Hepatocyte (in vitro differentiated cells): ENCODE results near the gene ARCN1. TPM values are rescaled to one million over a fixed set of nuclear protein-coding genes. Genes with fewer than 3 reads are reported as not detected.

Experiments
- DNase-seq: peaks from one replicate; pipeline ENCODE4 v3.0.0-alpha.2; 2016; ENCODE audit warnings: low spot score
- H2AFZ ChIP-seq: fragments of 200-600 bp; sonication (generic); 2 replicates; pipeline ENCODE4 v1.6.0; 2016; ENCODE audit warnings: antibody characterized with exemption, mild to moderate bottlenecking
- H3K27ac ChIP-seq: fragments of 200-600 bp; sonication (generic); 2 replicates; pipeline ENCODE4 v1.5.1; 2016; ENCODE audit warnings: mild to moderate bottlenecking
- H3K27me3 ChIP-seq: fragments of 200-600 bp; sonication (generic); 2 replicates; pipeline ENCODE4 v1.6.1; 2016
- H3K36me3 ChIP-seq: fragments of 200-600 bp; sonication (generic); replicated peaks from 2 replicates; pipeline ENCODE4 v1.5.1; 2016; ENCODE audit warnings: low read depth; ENCODE audit not compliant: insufficient read depth
- H3K4me1 ChIP-seq: fragments of 200-600 bp; sonication (generic); 2 replicates; pipeline ENCODE4 v1.5.1; 2016; ENCODE audit warnings: mild to moderate bottlenecking, moderate library complexity; ENCODE audit not compliant: insufficient read depth
- H3K4me2 ChIP-seq: fragments of 200-600 bp; sonication (generic); 2 replicates; pipeline ENCODE4 v1.6.0; 2016
- H3K4me3 ChIP-seq: fragments of 200-600 bp; sonication (generic); 2 replicates; pipeline ENCODE4 v1.5.1; 2016; ENCODE audit warnings: mild to moderate bottlenecking
- H3K79me2 ChIP-seq: fragments of 200-600 bp; sonication (generic); 2 replicates; pipeline ENCODE4 v1.6.0; 2017; ENCODE audit warnings: mild to moderate bottlenecking
- H3K9me2 ChIP-seq: fragments of 200-600 bp; sonication (generic); replicated peaks from 2 replicates; pipeline ENCODE4 v1.6.0; 2017; ENCODE audit warnings: mild to moderate bottlenecking; ENCODE audit not compliant: insufficient read depth
- H3K9me3 ChIP-seq: fragments of 200-600 bp; sonication (generic); 2 replicates; pipeline ENCODE4 v1.5.1; 2016; ENCODE audit warnings: low read depth, mild to moderate bottlenecking
- H4K20me1 ChIP-seq: fragments of 200-600 bp; sonication (generic); 2 replicates; pipeline ENCODE4 v1.6.0; 2016; ENCODE audit warnings: mild to moderate bottlenecking; ENCODE audit not compliant: insufficient read depth, poor library complexity, severe bottlenecking
- EZH2 ChIP-seq: fragments of 200-600 bp; sonication (generic); IDR thresholded peaks from 2 replicates; pipeline ENCODE4 v1.6.1; 2016; ENCODE audit warnings: antibody characterized with exemption, mild to moderate bottlenecking, borderline replicate concordance
- EZH2phosphoT487 ChIP-seq: fragments of 200-600 bp; sonication (generic); IDR thresholded peaks from one replicate; pipeline ENCODE4 v1.6.1; 2018; ENCODE audit warnings: antibody characterized with exemption, mild to moderate bottlenecking, low read depth, moderate library complexity; ENCODE audit not compliant: unreplicated experiment, severe bottlenecking
- WGBS: methylation state at CpG from one replicate; pipeline ENCODE4 v1.1.6; 2016; ENCODE audit warnings: low lambda C conversion rate; ENCODE audit errors: missing lambda C conversion rate; 5-methylcytosine and 5-hydroxymethylcytosine counted together
- polyA plus RNA-seq: library from polyadenylated mRNA; unstranded; fragments of >200 nt; fragmentation: Nextera tagmentation; extraction: Ambion mirVana; gene quantifications from 2 replicates; pipeline ENCODE4 v1.2.1, GENCODE V29; 2016
- total RNA-seq: library from RNA; depleted of rRNA; stranded (reverse); fragments of >200 nt; gene quantifications from 2 replicates; pipeline ENCODE4 v1.2.3, GENCODE V29; 2014
- TF ChIP-seq, protein P1 (sequence below): fragments of 200-600 bp; sonication (generic); IDR thresholded peaks from 2 replicates; pipeline ENCODE4 v1.5.1; 2016; ENCODE audit warnings: antibody characterized with exemption, mild to moderate bottlenecking; ENCODE audit not compliant: poor library complexity

Gene ARCN1
- total and polyA plus RNA-seq, 2 experiments from 2014 or later = 166 to 190 TPM

DNA sequence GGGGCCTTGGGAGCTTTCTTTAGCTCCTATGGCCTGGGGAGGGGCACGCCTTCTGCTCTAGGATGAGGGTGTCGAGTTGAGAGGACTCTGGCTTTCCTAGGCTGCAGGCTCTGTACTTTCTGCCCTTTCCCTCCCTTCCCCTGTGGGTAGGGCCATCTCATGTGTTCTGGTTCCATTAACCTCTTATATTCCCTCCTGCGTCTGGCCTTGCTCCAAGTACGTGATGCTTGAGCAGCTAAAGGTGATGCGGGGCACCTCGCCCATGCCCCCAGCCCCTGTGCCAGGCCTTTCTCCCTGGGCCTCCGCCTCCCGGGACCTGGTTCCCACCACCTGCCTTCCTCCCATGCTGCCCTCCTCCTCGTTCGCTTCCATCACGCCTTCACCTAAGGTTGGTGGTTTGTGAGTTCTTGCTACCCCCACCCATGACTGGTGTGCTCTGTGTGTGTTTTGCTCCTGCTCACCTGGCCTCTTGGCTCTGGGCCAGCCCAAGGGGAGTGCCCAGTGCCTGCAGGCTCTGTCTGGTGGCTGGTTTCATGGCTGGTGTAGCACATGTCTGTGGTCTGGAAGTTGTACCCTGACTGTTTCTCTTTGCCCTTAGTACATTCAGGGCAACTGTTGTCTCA lies 69.3 kb downstream of the ARCN1 start:
- Histone ChIP-seq H2AFZ (no peak overlapping the region), H3K36me3 (no peaks in the 10 kb centered on the region), H3K9me2 (no peaks in the 10 kb centered on the region), H3K79me2 (no peaks in the 10 kb centered on the region), H3K4me3 (no peak overlapping the region), H3K4me1 (peaks cover 9% of the 10 kb centered on the region), H3K4me2 (no peak overlapping the region), H3K27me3 (no peaks in the 10 kb centered on the region), H4K20me1 (no peaks in the 10 kb centered on the region), H3K27ac (no peak overlapping the region), H3K9me3 (no peaks in the 10 kb centered on the region)
- no peak for TF ChIP-seq EZH2
- TF ChIP-seq, protein P1, sequence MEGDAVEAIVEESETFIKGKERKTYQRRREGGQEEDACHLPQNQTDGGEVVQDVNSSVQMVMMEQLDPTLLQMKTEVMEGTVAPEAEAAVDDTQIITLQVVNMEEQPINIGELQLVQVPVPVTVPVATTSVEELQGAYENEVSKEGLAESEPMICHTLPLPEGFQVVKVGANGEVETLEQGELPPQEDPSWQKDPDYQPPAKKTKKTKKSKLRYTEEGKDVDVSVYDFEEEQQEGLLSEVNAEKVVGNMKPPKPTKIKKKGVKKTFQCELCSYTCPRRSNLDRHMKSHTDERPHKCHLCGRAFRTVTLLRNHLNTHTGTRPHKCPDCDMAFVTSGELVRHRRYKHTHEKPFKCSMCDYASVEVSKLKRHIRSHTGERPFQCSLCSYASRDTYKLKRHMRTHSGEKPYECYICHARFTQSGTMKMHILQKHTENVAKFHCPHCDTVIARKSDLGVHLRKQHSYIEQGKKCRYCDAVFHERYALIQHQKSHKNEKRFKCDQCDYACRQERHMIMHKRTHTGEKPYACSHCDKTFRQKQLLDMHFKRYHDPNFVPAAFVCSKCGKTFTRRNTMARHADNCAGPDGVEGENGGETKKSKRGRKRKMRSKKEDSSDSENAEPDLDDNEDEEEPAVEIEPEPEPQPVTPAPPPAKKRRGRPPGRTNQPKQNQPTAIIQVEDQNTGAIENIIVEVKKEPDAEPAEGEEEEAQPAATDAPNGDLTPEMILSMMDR = no peak
- no peak for TF ChIP-seq EZH2phosphoT487
- 89% methylated on average over 11 of the region's 11 CpGs for WGBS
- peak; percentile 68 for DNase-seq

DNA sequence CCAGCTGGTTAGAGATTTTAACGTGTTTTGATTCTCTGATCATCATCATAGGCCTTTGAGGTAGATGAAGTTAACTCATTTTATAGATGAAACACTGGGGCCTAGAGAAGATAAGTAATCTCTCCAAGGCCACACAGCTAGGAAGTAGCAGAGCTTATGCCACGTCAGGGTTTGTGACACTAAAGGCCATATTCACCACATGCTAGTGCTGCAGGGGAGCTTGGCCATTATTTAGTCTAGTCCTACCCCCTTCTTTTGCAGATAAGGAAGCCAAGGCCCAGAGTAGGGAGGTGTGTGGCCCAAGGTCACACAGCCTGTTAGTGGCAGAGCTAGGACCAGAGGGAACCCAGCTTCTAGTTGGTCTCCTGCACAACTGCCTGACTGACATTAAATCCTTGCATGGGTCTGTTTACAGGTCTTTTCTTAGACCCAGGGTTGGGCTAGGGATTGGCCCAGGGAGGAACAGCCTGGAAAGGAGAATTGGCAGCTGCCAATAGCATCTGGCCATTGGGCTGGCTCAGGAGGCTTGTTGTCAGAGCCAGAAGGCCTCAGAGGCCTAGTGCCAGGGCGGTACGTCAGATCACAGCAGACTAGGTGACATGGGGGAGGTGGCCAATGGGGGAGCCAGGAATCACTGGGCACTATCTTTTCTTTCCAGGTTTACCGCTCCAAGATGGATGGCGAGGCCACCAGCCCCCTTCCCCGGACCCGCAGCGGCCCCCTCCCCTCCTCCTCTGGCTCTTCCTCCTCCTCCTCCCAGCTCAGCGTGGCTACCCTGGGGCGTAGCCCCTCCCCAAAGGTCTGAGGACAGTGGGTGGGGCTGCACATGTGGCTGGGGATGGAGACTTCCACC lies 71.2 kb downstream of the ARCN1 start:
- no peaks in the 10 kb centered on the region for H3K36me3 ChIP-seq

DNA sequence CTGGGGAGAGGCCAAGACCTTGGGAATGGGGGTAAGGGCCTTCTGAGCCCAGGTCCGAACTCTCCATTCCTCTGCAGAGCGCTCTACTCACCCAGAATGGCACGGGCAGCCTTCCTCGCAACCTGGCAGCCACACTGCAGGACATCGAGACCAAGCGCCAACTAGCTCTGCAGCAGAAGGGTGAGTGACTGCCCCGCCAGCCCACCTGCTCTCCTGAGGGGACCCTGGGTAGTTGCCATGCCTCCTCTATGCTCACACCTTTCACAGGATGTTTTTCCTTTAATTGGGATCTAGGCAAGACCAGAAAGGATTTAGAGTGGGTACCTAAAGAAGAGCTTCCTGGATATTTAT lies 71.8 kb downstream of the ARCN1 start:
- H4K20me1 ChIP-seq = no peaks in the 10 kb centered on the region
- H3K27ac ChIP-seq = no peak overlapping the region
- no peaks in the 10 kb centered on the region for H3K79me2 ChIP-seq
- TF ChIP-seq EZH2 = no peak
- no peak for TF ChIP-seq EZH2phosphoT487
- TF ChIP-seq, protein P1 = no peak
- H3K9me2 ChIP-seq = no peaks in the 10 kb centered on the region
- no peak for DNase-seq
- H2AFZ ChIP-seq = no peak overlapping the region
- H3K27me3 ChIP-seq = no peaks in the 10 kb centered on the region
- no peaks in the 10 kb centered on the region for H3K36me3 ChIP-seq
- peaks cover 9% of the 10 kb centered on the region for H3K4me1 ChIP-seq
- WGBS = 97% methylated on average over 7 of the region's 7 CpGs
- H3K4me3 ChIP-seq = no peak overlapping the region
- H3K9me3 ChIP-seq = no peaks in the 10 kb centered on the region
- H3K4me2 ChIP-seq = no peak overlapping the region

More for the DNA sequence above, 71.2 kb downstream of the ARCN1 start:
- Histone ChIP-seq H2AFZ (no peak overlapping the region), H3K27ac (peak overlapping the region; percentile 23), H3K27me3 (no peaks in the 10 kb centered on the region), H3K4me2 (no peak overlapping the region), H3K9me2 (no peaks in the 10 kb centered on the region), H3K79me2 (no peaks in the 10 kb centered on the region), H4K20me1 (no peaks in the 10 kb centered on the region), H3K4me3 (no peak overlapping the region), H3K9me3 (no peaks in the 10 kb centered on the region), H3K4me1 (peaks cover 9% of the 10 kb centered on the region)
- 84% methylated on average over 6 of the region's 11 CpGs for WGBS
- DNase-seq = no peak
- TF ChIP-seq EZH2 (no peak), EZH2phosphoT487 (no peak)
- TF ChIP-seq, protein P1 = no peak
